Mesenchymal stem cell (in vitro differentiated cells and primary cell): Measurements from ENCODE around the gene STOML1.

Experiments
- DNase-seq: peaks from one replicate; pipeline ENCODE4 v3.0.0-alpha.2; 2013
- H2AFZ ChIP-seq: one replicate; pipeline ENCODE4 v1.6.1; 2013; ENCODE audit warnings: low read depth, mild to moderate bottlenecking, control low read depth, inconsistent platforms, low read length, moderate library complexity
- H2AK5ac ChIP-seq: 2 replicates; pipeline ENCODE4 v1.6.1; 2013; ENCODE audit warnings: low read length, moderate library complexity, mild to moderate bottlenecking, inconsistent platforms; ENCODE audit not compliant: severe bottlenecking
- H2BK120ac ChIP-seq: one replicate; pipeline ENCODE4 v1.6.1; 2013; ENCODE audit warnings: low read depth, mild to moderate bottlenecking, inconsistent platforms, low read length, moderate library complexity
- H2BK12ac ChIP-seq, 2 experiments: one replicate each; pipeline ENCODE4 v1.6.1; 2013; ENCODE audit warnings: inconsistent platforms in 2 of 2, low read length in 2 of 2, mild to moderate bottlenecking in 2 of 2, moderate library complexity in 2 of 2, control low read depth in 1 of 2
- H2BK15ac ChIP-seq: one replicate; pipeline ENCODE4 v1.6.1; 2013; ENCODE audit warnings: mild to moderate bottlenecking, low read depth, inconsistent platforms; ENCODE audit not compliant: poor library complexity, severe bottlenecking
- H2BK5ac ChIP-seq: 2 replicates; pipeline ENCODE4 v1.6.1; 2013; ENCODE audit warnings: low read depth, mild to moderate bottlenecking, low read length, control low read depth, inconsistent platforms; ENCODE audit not compliant: poor library complexity, severe bottlenecking
- H3K14ac ChIP-seq, 2 experiments: one replicate each; pipeline ENCODE4 v1.6.1; 2013; ENCODE audit warnings: inconsistent platforms in 2 of 2, low read length in 2 of 2, control low read depth in 1 of 2, mild to moderate bottlenecking in 1 of 2, moderate library complexity in 1 of 2
- H3K18ac ChIP-seq, 2 experiments: one replicate each; pipeline ENCODE4 v1.6.1; 2013; ENCODE audit warnings: inconsistent platforms in 2 of 2, low read length in 2 of 2, control low read depth in 1 of 2, low read depth in 1 of 2, mild to moderate bottlenecking in 1 of 2
- H3K23ac ChIP-seq, 2 experiments: one replicate each; pipeline ENCODE4 v1.6.1; 2013; ENCODE audit warnings: inconsistent platforms in 2 of 2, low read length in 2 of 2, mild to moderate bottlenecking in 2 of 2, moderate library complexity in 2 of 2, control low read depth in 1 of 2
- H3K27ac ChIP-seq: 2 replicates; pipeline ENCODE4 v1.5.1; 2013; ENCODE audit warnings: mild to moderate bottlenecking, moderate library complexity, low read length, control low read depth, inconsistent platforms; ENCODE audit not compliant: poor library complexity, severe bottlenecking
- H3K27me3 ChIP-seq, 2 experiments: 2 replicates each; pipeline versions ENCODE4 v1.6.1 to v1.7.0; 2013; ENCODE audit warnings: low read length in 2 of 2, mild to moderate bottlenecking in 2 of 2, moderate library complexity in 2 of 2, control low read depth in 1 of 2, inconsistent platforms in 1 of 2; ENCODE audit not compliant: control insufficient read depth in 1 of 2, insufficient read depth in 1 of 2
- H3K36me3 ChIP-seq, 2 experiments: 2 replicates each; pipeline versions ENCODE4 v1.6.1 to v1.7.0; 2013; ENCODE audit warnings: low read length in 2 of 2, control low read depth in 1 of 2, inconsistent platforms in 1 of 2, low read depth in 1 of 2, mild to moderate bottlenecking in 1 of 2; ENCODE audit not compliant: insufficient read depth in 2 of 2, control insufficient read depth in 1 of 2
- H3K4ac ChIP-seq, 2 experiments: one replicate each; pipeline ENCODE4 v1.6.1; 2013; ENCODE audit warnings: inconsistent platforms in 2 of 2, low read length in 2 of 2, mild to moderate bottlenecking in 2 of 2, moderate library complexity in 2 of 2, control low read depth in 1 of 2, low read depth in 1 of 2
- H3K4me1 ChIP-seq: 2 replicates; pipeline ENCODE4 v1.6.1; 2013; ENCODE audit warnings: low read depth, low read length, control low read depth; ENCODE audit not compliant: control insufficient read depth, insufficient read depth
- H3K4me2 ChIP-seq: 2 replicates; pipeline ENCODE4 v1.6.1; 2013; ENCODE audit warnings: low read length, mild to moderate bottlenecking, inconsistent platforms; ENCODE audit not compliant: poor library complexity, severe bottlenecking
- H3K4me3 ChIP-seq, 2 experiments: 2 replicates each; pipeline versions ENCODE4 v1.5.1 to v1.7.0; 2013; ENCODE audit warnings: low read length in 2 of 2, mild to moderate bottlenecking in 2 of 2, control low read depth in 1 of 2, low read depth in 1 of 2; ENCODE audit not compliant: insufficient read depth in 1 of 2
- H3K79me1 ChIP-seq: replicated peaks from 2 replicates; pipeline ENCODE4 v1.6.1; 2013; ENCODE audit warnings: mild to moderate bottlenecking, control low read depth, low read length, inconsistent platforms; ENCODE audit not compliant: poor library complexity, severe bottlenecking
- H3K9ac ChIP-seq: 2 replicates; pipeline ENCODE4 v1.7.0; 2013; ENCODE audit warnings: mild to moderate bottlenecking, low read length, moderate library complexity
- H3K9me3 ChIP-seq: 2 replicates; pipeline ENCODE4 v1.7.0; 2013; ENCODE audit warnings: mild to moderate bottlenecking, low read length; ENCODE audit not compliant: control insufficient read depth
- H4K8ac ChIP-seq: one replicate; pipeline ENCODE4 v1.6.1; 2013; ENCODE audit warnings: inconsistent platforms, mild to moderate bottlenecking, low read length, moderate library complexity
- H4K91ac ChIP-seq: one replicate; pipeline ENCODE4 v1.6.1; 2013; ENCODE audit warnings: mild to moderate bottlenecking, low read length, inconsistent platforms
- WGBS: methylation state at CpG from one replicate; pipeline ENCODE4 v1.1.7; 2013; ENCODE audit warnings: mixed read lengths; 5-methylcytosine and 5-hydroxymethylcytosine counted together

STOML1 gene

GRCh38 chr15:73993211-73993994 lies 1.3 kb upstream of the STOML1 start:
- Histone ChIP-seq H2BK15ac (peak overlapping the region; percentile 95), H4K8ac (no peak overlapping the region), H3K4me1 (peaks cover 42% of the 10 kb centered on the region), H3K4me3 (peak overlapping the region in 1 of 2 experiments; percentile 92), H2BK12ac (peak overlapping the region; percentile 3 to 73), H3K36me3 (peaks cover 15 to 21% of the 10 kb centered on the region in 2 experiments), H3K14ac (no peak overlapping the region), H3K9ac (peak overlapping the region; percentile 96), H3K4me2 (peak overlapping the region; percentile 91), H2BK120ac (peak overlapping the region; percentile 27), H2AFZ (no peak overlapping the region), H3K79me1 (peaks cover 17% of the 10 kb centered on the region), H3K9me3 (no peaks in the 10 kb centered on the region), H3K27me3 (no peaks in the 10 kb centered on the region), H3K23ac (no peak overlapping the region), H3K4ac (peak overlapping the region in 1 of 2 experiments; percentile 9), H2AK5ac (peak overlapping the region; percentile 88), H3K18ac (no peak overlapping the region), H4K91ac (peak overlapping the region; percentile 43), H2BK5ac (no peak overlapping the region), H3K27ac (no peak overlapping the region)
- 96% methylated on average over 10 of the region's 10 CpGs for WGBS
- no peak for DNase-seq

GRCh38 chr15:73992594-73992898 lies 451 bp upstream of the STOML1 start:
- H3K4me1 ChIP-seq: peaks cover 41% of the 10 kb centered on the region
- H2BK12ac ChIP-seq: peak overlapping the region in 1 of 2 experiments; percentile 40
- peak overlapping the region; percentile 71 for H3K9ac ChIP-seq
- H3K36me3 ChIP-seq: peaks cover 9 to 19% of the 10 kb centered on the region in 2 experiments
- peak overlapping the region; percentile 56 for H2BK120ac ChIP-seq
- peak overlapping the region; percentile 60 for H2BK15ac ChIP-seq
- WGBS: 92% methylated on average over 5 of the region's 5 CpGs
- no peaks in the 10 kb centered on the region for H3K27me3 ChIP-seq
- peak overlapping the region in 1 of 2 experiments; percentile 65 for H3K18ac ChIP-seq
- H4K8ac ChIP-seq: peak overlapping the region; percentile 70
- H2AFZ ChIP-seq: no peak overlapping the region
- H3K4me3 ChIP-seq: peak overlapping the region in 1 of 2 experiments; percentile 60
- H3K14ac ChIP-seq: no peak overlapping the region
- H3K27ac ChIP-seq: no peak overlapping the region
- peak overlapping the region; percentile 60 for H4K91ac ChIP-seq
- peak overlapping the region; percentile 70 for H3K4me2 ChIP-seq
- no peak for DNase-seq
- H2BK5ac ChIP-seq: no peak overlapping the region
- no peak overlapping the region for H3K23ac ChIP-seq
- H3K79me1 ChIP-seq: peaks cover 17% of the 10 kb centered on the region
- H3K4ac ChIP-seq: no peak overlapping the region
- H2AK5ac ChIP-seq: peak overlapping the region; percentile 71
- H3K9me3 ChIP-seq: no peaks in the 10 kb centered on the region

- peaks cover 53% of the 10 kb centered on the region for H3K4me1 ChIP-seq
- H3K9me3 ChIP-seq: no peaks in the 10 kb centered on the region
- peak; percentile 45 for DNase-seq
- H3K79me1 ChIP-seq: peaks cover 17% of the 10 kb centered on the region
- no peak overlapping the region for H3K18ac ChIP-seq
- H3K27ac ChIP-seq: peak overlapping the region; percentile 53
- H3K14ac ChIP-seq: no peak overlapping the region
- H3K4me2 ChIP-seq: peak overlapping the region; percentile 91
- peak overlapping the region; percentile 80 for H2AK5ac ChIP-seq
- H2BK15ac ChIP-seq: no peak overlapping the region
- H3K27me3 ChIP-seq: no peaks in the 10 kb centered on the region
- peak overlapping the region in 1 of 2 experiments; percentile 79 for H3K4ac ChIP-seq
- peak overlapping the region; percentile 11 to 51 for H2BK12ac ChIP-seq
- H2BK120ac ChIP-seq: peak overlapping the region; percentile 11
- peak overlapping the region; percentile 73 to 84 for H3K4me3 ChIP-seq
- H4K8ac ChIP-seq: peak overlapping the region; percentile 85
- H3K9ac ChIP-seq: peak overlapping the region; percentile 86
- WGBS: 62% methylated on average over 5 of the region's 5 CpGs
- no peak overlapping the region for H4K91ac ChIP-seq
- H2AFZ ChIP-seq: no peak overlapping the region
- H3K36me3 ChIP-seq: peaks cover 14 to 19% of the 10 kb centered on the region in 2 experiments
- H3K23ac ChIP-seq: peak overlapping the region in 1 of 2 experiments; percentile 23
- peak overlapping the region; percentile 63 for H2BK5ac ChIP-seq
Measured at GRCh38 chr15:73991260-73991659, 835 bp downstream of the STOML1 start.

GRCh38 chr15:73990250-73991005 lies 1.7 kb downstream of the STOML1 start:
- Histone ChIP-seq H2AK5ac (peak overlapping the region; percentile 95), H3K4me2 (no peak overlapping the region), H2AFZ (no peak overlapping the region), H3K27ac (peak overlapping the region; percentile 99), H3K4me3 (peak overlapping the region in 1 of 2 experiments; percentile 84), H3K9ac (peak overlapping the region; percentile 86), H4K8ac (peak overlapping the region; percentile 66), H4K91ac (peak overlapping the region; percentile 65), H3K4me1 (peaks cover 60% of the 10 kb centered on the region), H3K27me3 (no peaks in the 10 kb centered on the region), H3K23ac (peak overlapping the region in 1 of 2 experiments; percentile 42), H3K9me3 (no peaks in the 10 kb centered on the region), H2BK15ac (peak overlapping the region; percentile 68), H2BK120ac (peak overlapping the region; percentile 59), H2BK12ac (peak overlapping the region; percentile 95 to 96), H3K18ac (peak overlapping the region; percentile 49 to 77), H3K36me3 (peaks cover 15 to 17% of the 10 kb centered on the region in 2 experiments), H3K4ac (peak overlapping the region; percentile 48 to 71), H3K79me1 (peaks cover 19% of the 10 kb centered on the region), H3K14ac (no peak overlapping the region), H2BK5ac (peak overlapping the region; percentile 15)
- DNase-seq: no peak
- WGBS: 92% methylated on average over 9 of the region's 9 CpGs
